DOHH2 (cell line): Measurements from ENCODE around the gene PPP1R12C.

Experiments used
- H3F3A ChIP-seq: fragments of 200-600 bp; sonication (generic), shearing (Covaris generic); 2 replicates; pipeline ENCODE4 v1.6.0; 2016; ENCODE audit warnings: antibody characterized with exemption, mild to moderate bottlenecking; ENCODE audit not compliant: control insufficient read depth, insufficient read depth
- H3K27ac ChIP-seq: fragments of 200-600 bp; sonication (generic); 2 replicates; pipeline ENCODE4 v1.5.1; 2014; ENCODE audit warnings: low read depth, mild to moderate bottlenecking, low read length, moderate library complexity
- H3K27me3 ChIP-seq: fragments of 200-600 bp; sonication (generic); 2 replicates; pipeline ENCODE4 v1.6.1; 2014; ENCODE audit warnings: mild to moderate bottlenecking, low read length, mixed read lengths; ENCODE audit not compliant: control insufficient read depth
- H3K36me3 ChIP-seq: fragments of 200-600 bp; sonication (generic); 2 replicates; pipeline ENCODE4 v1.6.1; 2014; ENCODE audit warnings: mild to moderate bottlenecking, low read length, moderate library complexity, mixed read lengths; ENCODE audit not compliant: control insufficient read depth
- H3K4me1 ChIP-seq: fragments of 200-600 bp; sonication (generic); 2 replicates; pipeline ENCODE4 v1.6.1; 2014; ENCODE audit warnings: mild to moderate bottlenecking, low read length, mixed read lengths; ENCODE audit not compliant: control insufficient read depth
- H3K4me2 ChIP-seq: fragments of 200-600 bp; sonication (generic); 2 replicates; pipeline ENCODE4 v1.6.0; 2014; ENCODE audit warnings: mild to moderate bottlenecking, low read length, moderate library complexity
- H3K4me3 ChIP-seq: fragments of 200-600 bp; sonication (generic); 2 replicates; pipeline ENCODE4 v1.5.1; 2014; ENCODE audit warnings: mild to moderate bottlenecking, low read length, mixed read lengths
- H3K79me2 ChIP-seq: fragments of 200-600 bp; sonication (generic); 2 replicates; pipeline ENCODE4 v1.6.1; 2014; ENCODE audit warnings: mild to moderate bottlenecking, low read length, mixed read lengths; ENCODE audit not compliant: control insufficient read depth
- H3K9me2 ChIP-seq: fragments of 200-600 bp; sonication (generic); replicated peaks from 2 replicates; pipeline ENCODE4 v1.6.1; 2014; ENCODE audit warnings: mild to moderate bottlenecking, low read length, mixed read lengths; ENCODE audit not compliant: control insufficient read depth
- H3K9me3 ChIP-seq: fragments of 200-600 bp; sonication (generic); 2 replicates; pipeline ENCODE4 v1.6.1; 2014; ENCODE audit warnings: antibody characterized with exemption, low read length, mixed read lengths; ENCODE audit not compliant: control insufficient read depth, insufficient read depth
- H4K20me1 ChIP-seq: fragments of 200-600 bp; sonication (generic); 2 replicates; pipeline ENCODE4 v1.6.0; 2014; ENCODE audit warnings: low read depth, mild to moderate bottlenecking, antibody characterized with exemption, low read length, moderate library complexity; ENCODE audit not compliant: control insufficient read depth, insufficient read depth
- CTCF ChIP-seq: fragments of 200-600 bp; sonication (generic); IDR thresholded peaks from one replicate; pipeline ENCODE4 v1.5.1; 2014; ENCODE audit warnings: antibody characterized with exemption, mild to moderate bottlenecking, low read depth, low read length; ENCODE audit not compliant: poor library complexity, severe bottlenecking
- EZH2phosphoT487 ChIP-seq: fragments of 200-600 bp; sonication (generic); IDR thresholded peaks from 2 replicates; pipeline ENCODE4 v1.6.1; 2017; ENCODE audit warnings: borderline replicate concordance, mild to moderate bottlenecking, antibody characterized with exemption, low read length, moderate library complexity, mixed read lengths

PPP1R12C gene

GRCh38 chr19:55119053-55119452, 1.6 kb upstream of the PPP1R12C start:
- TF ChIP-seq EZH2phosphoT487: no peak
- no peak for TF ChIP-seq CTCF
- peaks cover 6% of the 10 kb centered on the region; the same call in 1 of the 2 replicates for H3F3A ChIP-seq
- H3K4me3 ChIP-seq: peak overlapping the region; percentile 85; the same call in 1 of the 2 replicates
- no peak overlapping the region for H3K27ac ChIP-seq
- H3K79me2 ChIP-seq: peaks cover 42% of the 10 kb centered on the region
- H3K27me3 ChIP-seq: no peaks in the 10 kb centered on the region
- H3K9me3 ChIP-seq: no peaks in the 10 kb centered on the region
- no peaks in the 10 kb centered on the region for H3K9me2 ChIP-seq
- H3K36me3 ChIP-seq: peaks cover 20% of the 10 kb centered on the region
- peak overlapping the region; percentile 81 for H3K4me2 ChIP-seq
- H3K4me1 ChIP-seq: peaks cover 44% of the 10 kb centered on the region
- H4K20me1 ChIP-seq: peaks cover 5% of the 10 kb centered on the region

GRCh38 chr19:55118401-55118991, 1.1 kb upstream of the PPP1R12C start:
- Histone ChIP-seq H3K4me3 (peak overlapping the region; percentile 85), H3K9me3 (no peaks in the 10 kb centered on the region), H3K4me1 (peaks cover 50% of the 10 kb centered on the region), H4K20me1 (peaks cover 5% of the 10 kb centered on the region), H3K27ac (no peak overlapping the region), H3K79me2 (peaks cover 47% of the 10 kb centered on the region), H3K9me2 (no peaks in the 10 kb centered on the region), H3F3A (peaks cover 11% of the 10 kb centered on the region), H3K4me2 (peak overlapping the region; percentile 81), H3K27me3 (no peaks in the 10 kb centered on the region), H3K36me3 (peaks cover 21% of the 10 kb centered on the region)
- TF ChIP-seq EZH2phosphoT487 (no peak), CTCF (no peak)

GRCh38 chr19:55117663-55118391, 390 bp upstream of the PPP1R12C start:
- H3K79me2 ChIP-seq: peaks cover 54% of the 10 kb centered on the region
- H3K4me2 ChIP-seq: peak overlapping the region; percentile 81
- H3F3A ChIP-seq: peaks cover 11% of the 10 kb centered on the region
- H3K4me1 ChIP-seq: peaks cover 56% of the 10 kb centered on the region
- no peaks in the 10 kb centered on the region for H3K9me2 ChIP-seq
- H3K27me3 ChIP-seq: no peaks in the 10 kb centered on the region
- peaks cover 24% of the 10 kb centered on the region for H3K36me3 ChIP-seq
- no peaks in the 10 kb centered on the region for H3K9me3 ChIP-seq
- H3K27ac ChIP-seq: peak overlapping the region; percentile 16; the same call in 1 of the 2 replicates
- TF ChIP-seq EZH2phosphoT487: no peak
- TF ChIP-seq CTCF: no peak
- H4K20me1 ChIP-seq: peaks cover 5% of the 10 kb centered on the region
- peak overlapping the region; percentile 85 for H3K4me3 ChIP-seq
